HFFc6 (cell line): Measurements from ENCODE around the gene RAD9A. TPM values are rescaled to one million over a fixed set of nuclear protein-coding genes. Genes with fewer than 3 reads are reported as not detected.

Source experiments
- DNase-seq: peaks from one replicate; pipeline ENCODE4 v3.0.0-alpha.2; 2018
- H3K27ac Mint-ChIP-seq: 2 replicates; pipeline ENCODE4 v1.8.0; 2020; ENCODE audit warnings: mild to moderate bottlenecking, mixed read lengths
- H3K27me3 Mint-ChIP-seq: 2 replicates; pipeline ENCODE4 v1.8.0; 2021; ENCODE audit warnings: mild to moderate bottlenecking, moderate library complexity, mixed read lengths; ENCODE audit not compliant: insufficient read depth
- H3K36me3 Mint-ChIP-seq: 2 replicates; pipeline ENCODE4 v1.8.0; 2021; ENCODE audit warnings: low read depth, mixed read lengths
- H3K4me1 Mint-ChIP-seq: 2 replicates; pipeline ENCODE4 v1.8.0; 2020; ENCODE audit warnings: low read depth, mixed read lengths
- H3K4me3 Mint-ChIP-seq: 2 replicates; pipeline ENCODE4 v1.8.0; 2020; ENCODE audit warnings: mild to moderate bottlenecking, moderate library complexity, mixed read lengths
- H3K9me3 Mint-ChIP-seq: 2 replicates; pipeline ENCODE4 v1.8.0; 2020; ENCODE audit warnings: mild to moderate bottlenecking, mixed read lengths
- total RNA-seq, 6 experiments: library from RNA; stranded (reverse); fragmentation: NEBNext Ultra II Directional; extraction: Animal tissue kit (Norgen Biotek cat#: 25700); gene quantifications; 2 replicates in 1 of 6; 3 replicates in 5 of 6; pipeline ENCODE4 v1.2.3, GENCODE V29; 2021
- TF ChIP-seq, protein P1 (sequence below): fragments of 200-600 bp; sonication (generic); IDR thresholded peaks from 2 replicates; pipeline ENCODE4 v1.5.0; 2021; ENCODE audit warnings: antibody characterized with exemption, mild to moderate bottlenecking

Gene RAD9A
- total RNA-seq, 6 experiments from 2014 or later: 7.6 to 10.3 (median 8.8) TPM

DNA sequence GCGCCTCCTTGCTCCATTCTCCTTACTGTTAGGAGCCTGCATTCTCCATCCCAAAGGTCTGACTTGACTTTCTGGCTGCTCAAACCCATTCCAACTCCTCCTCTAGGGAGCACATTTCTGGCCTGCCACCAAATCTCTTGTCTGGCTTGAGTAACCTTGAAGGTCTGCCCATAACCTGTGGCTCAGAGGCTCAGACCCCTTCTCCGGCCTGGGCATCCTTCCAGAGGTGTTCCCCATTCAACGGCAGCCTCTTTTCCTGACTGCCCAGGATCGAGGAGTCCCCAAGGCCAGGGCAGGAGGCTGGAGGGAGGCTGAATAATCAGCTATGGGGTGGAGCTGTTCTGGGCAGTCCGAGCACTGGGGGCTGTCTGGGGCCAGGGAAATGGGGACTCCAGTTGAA lies 2.2 kb downstream of the RAD9A start:
- H3K9me3 Mint-ChIP-seq: no peaks in the 10 kb centered on the region
- no peak overlapping the region for H3K27ac Mint-ChIP-seq
- H3K27me3 Mint-ChIP-seq: no peaks in the 10 kb centered on the region; the same call in 1 of the 2 replicates

DNA sequence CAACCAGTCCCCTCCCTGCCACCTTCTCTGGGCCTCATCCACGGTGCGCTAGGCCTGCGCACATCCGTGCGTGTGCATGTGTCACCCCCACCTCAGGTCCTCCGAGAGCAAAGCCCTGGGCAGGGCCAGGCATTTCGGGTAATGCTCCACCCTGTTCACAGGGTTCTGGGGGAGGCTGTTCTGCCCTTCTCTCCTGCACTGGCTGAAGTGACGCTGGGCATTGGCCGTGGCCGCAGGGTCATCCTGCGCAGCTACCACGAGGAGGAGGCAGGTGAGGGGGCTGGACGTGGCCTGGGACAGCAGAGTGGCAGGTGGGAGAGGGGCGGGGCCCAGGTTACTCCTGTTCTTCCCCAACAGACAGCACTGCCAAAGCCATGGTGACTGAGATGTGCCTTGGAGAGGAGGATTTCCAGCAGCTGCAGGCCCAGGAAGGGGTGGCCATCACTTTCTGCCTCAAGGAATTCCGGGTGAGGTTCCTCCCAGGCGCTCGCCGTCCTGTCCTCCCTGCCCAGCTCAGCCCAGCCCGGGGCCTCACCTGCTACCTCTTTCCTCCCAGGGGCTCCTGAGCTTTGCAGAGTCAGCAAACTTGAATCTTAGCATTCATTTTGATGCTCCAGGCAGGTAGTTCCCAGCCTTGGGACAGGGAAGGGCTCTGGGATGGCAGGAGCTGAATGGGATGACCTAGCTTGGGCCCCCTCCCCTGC lies 3.9 kb downstream of the RAD9A start:
- H3K4me1 Mint-ChIP-seq: peaks cover 20% of the 10 kb centered on the region
- DNase-seq: no peak
- H3K4me3 Mint-ChIP-seq: no peak overlapping the region
- H3K27ac Mint-ChIP-seq: peak overlapping the region; percentile 29; the same call in 1 of the 2 replicates
- H3K27me3 Mint-ChIP-seq: no peaks in the 10 kb centered on the region; the same call in 1 of the 2 replicates
- TF ChIP-seq, protein P1, sequence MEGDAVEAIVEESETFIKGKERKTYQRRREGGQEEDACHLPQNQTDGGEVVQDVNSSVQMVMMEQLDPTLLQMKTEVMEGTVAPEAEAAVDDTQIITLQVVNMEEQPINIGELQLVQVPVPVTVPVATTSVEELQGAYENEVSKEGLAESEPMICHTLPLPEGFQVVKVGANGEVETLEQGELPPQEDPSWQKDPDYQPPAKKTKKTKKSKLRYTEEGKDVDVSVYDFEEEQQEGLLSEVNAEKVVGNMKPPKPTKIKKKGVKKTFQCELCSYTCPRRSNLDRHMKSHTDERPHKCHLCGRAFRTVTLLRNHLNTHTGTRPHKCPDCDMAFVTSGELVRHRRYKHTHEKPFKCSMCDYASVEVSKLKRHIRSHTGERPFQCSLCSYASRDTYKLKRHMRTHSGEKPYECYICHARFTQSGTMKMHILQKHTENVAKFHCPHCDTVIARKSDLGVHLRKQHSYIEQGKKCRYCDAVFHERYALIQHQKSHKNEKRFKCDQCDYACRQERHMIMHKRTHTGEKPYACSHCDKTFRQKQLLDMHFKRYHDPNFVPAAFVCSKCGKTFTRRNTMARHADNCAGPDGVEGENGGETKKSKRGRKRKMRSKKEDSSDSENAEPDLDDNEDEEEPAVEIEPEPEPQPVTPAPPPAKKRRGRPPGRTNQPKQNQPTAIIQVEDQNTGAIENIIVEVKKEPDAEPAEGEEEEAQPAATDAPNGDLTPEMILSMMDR: no peak
- H3K36me3 Mint-ChIP-seq: peaks cover 6% of the 10 kb centered on the region; the same call in 1 of the 2 replicates
- H3K9me3 Mint-ChIP-seq: no peaks in the 10 kb centered on the region

More for the DNA sequence above, 2.2 kb downstream of the RAD9A start:
- TF ChIP-seq, protein P1: no peak
- Mint-ChIP-seq H3K36me3 (no peaks in the 10 kb centered on the region; the same call in 1 of the 2 replicates), H3K4me3 (0 out of 2 replicates have a peak overlapping the region, but pooled peaks have one; percentile 18), H3K4me1 (peaks cover 22% of the 10 kb centered on the region)
- no peak for DNase-seq

DNA sequence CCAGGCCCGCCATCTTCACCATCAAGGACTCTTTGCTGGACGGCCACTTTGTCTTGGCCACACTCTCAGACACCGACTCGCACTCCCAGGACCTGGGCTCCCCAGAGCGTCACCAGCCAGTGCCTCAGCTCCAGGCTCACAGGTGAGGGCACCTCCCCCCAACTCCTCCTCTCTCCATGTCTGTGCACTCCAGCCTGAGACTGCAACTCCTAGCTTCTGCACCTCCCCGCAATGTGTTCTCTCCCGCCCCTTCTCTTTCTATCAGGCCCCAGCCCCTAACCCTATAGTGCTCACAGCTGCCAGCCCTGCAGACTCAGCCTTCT lies 4.4 kb downstream of the RAD9A start:
- Mint-ChIP-seq H3K27ac (peak overlapping the region; percentile 29; the same call in 1 of the 2 replicates), H3K36me3 (peaks cover 7% of the 10 kb centered on the region; the same call in 1 of the 2 replicates), H3K9me3 (no peaks in the 10 kb centered on the region), H3K4me1 (peaks cover 16% of the 10 kb centered on the region), H3K27me3 (no peaks in the 10 kb centered on the region; the same call in 1 of the 2 replicates), H3K4me3 (no peak overlapping the region)
- DNase-seq: no peak
- TF ChIP-seq, protein P1: no peak

DNA sequence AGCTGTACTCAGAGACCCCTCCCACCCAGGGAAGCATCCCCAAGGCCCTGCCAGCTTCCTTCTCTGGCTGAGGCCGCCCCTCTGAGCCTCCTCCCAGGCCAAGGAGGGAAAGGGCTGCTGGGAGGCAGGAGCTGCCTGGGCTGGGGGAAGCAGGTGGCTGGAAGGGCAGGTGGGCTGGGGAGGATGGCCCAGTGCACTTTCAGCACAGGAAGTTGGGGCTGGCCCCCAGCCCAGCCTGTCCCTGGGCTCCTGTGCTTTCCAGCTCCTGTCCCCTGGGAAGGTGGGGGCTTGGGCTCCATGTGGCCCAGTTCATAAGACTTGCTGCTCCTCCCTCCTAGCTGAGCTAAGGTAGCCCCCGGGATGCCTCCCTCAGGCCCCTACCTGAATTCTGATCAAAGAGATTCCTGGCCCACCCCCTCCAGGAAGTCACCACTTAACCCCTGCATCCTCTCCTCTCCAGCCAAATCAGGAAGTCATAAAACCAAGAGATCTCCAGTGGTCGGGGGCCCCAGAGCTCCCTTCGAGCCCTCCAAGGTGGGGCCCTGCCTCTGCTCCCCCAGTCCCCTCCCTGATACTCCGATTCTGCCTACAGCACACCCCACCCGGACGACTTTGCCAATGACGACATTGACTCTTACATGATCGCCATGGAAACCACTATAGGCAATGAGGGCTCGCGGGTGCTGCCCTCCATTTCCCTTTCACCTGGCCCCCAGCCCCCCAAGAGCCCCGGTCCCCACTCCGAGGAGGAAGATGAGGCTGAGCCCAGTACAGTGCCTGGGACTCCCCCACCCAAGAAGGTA lies 5.0 kb downstream of the RAD9A start:
- Mint-ChIP-seq H3K9me3 (no peaks in the 10 kb centered on the region), H3K27me3 (no peaks in the 10 kb centered on the region; the same call in 1 of the 2 replicates), H3K36me3 (peaks cover 7% of the 10 kb centered on the region; the same call in 1 of the 2 replicates), H3K4me3 (no peak overlapping the region), H3K27ac (peak overlapping the region; percentile 38; the same call in 1 of the 2 replicates), H3K4me1 (peaks cover 15% of the 10 kb centered on the region)
- DNase-seq: no peak
- TF ChIP-seq, protein P1: no peak

DNA sequence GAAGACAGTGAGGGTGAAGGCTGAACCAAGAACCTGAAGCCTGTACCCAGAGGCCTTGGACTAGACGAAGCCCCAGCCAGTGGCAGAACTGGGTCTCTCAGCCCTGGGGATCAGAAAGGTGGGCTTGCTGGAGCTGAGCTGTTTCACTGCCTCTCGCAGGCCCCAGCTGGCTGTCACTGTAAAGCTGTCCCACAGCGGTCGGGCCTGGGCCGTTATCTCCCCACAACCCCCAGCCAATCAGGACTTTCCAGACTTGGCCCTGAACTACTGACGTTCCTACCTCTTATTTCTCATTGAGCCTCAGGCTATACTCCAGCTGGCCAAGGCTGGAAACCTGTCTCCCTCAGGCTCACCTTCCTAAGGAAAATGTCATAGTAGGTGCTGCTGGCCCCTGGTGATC lies 5.8 kb downstream of the RAD9A start:
- Mint-ChIP-seq H3K4me3 (no peak overlapping the region), H3K36me3 (peaks cover 7% of the 10 kb centered on the region; the same call in 1 of the 2 replicates), H3K27me3 (no peaks in the 10 kb centered on the region; the same call in 1 of the 2 replicates), H3K27ac (no peak overlapping the region), H3K9me3 (no peaks in the 10 kb centered on the region), H3K4me1 (peaks cover 13% of the 10 kb centered on the region)
- TF ChIP-seq, protein P1: no peak
- DNase-seq: no peak
